Neural progenitor cell (in vitro differentiated cells): ENCODE measurements around the gene TTC39C. TPM values are rescaled to one million over a fixed set of nuclear protein-coding genes. Genes with fewer than 3 reads are reported as not detected.

Source experiments
- DNase-seq: peaks from one replicate; pipeline ENCODE4 v3.0.0-alpha.2; 2016; ENCODE audit warnings: low spot score
- H2AFZ ChIP-seq: fragments of 200-600 bp; sonication (generic); replicated peaks from 2 replicates; pipeline ENCODE4 v1.6.1; 2016; ENCODE audit warnings: antibody characterized with exemption
- H3F3A ChIP-seq: fragments of 200-600 bp; sonication (generic); 2 replicates; pipeline ENCODE4 v1.6.1; 2016; ENCODE audit warnings: antibody characterized with exemption, low read depth
- H3K27ac ChIP-seq: fragments of 200-600 bp; sonication (generic); 2 replicates; pipeline ENCODE4 v1.5.1; 2016; ENCODE audit warnings: mild to moderate bottlenecking
- H3K27me3 ChIP-seq: fragments of 200-600 bp; sonication (generic); 2 replicates; pipeline ENCODE4 v1.6.1; 2016; ENCODE audit warnings: mild to moderate bottlenecking, moderate library complexity
- H3K36me3 ChIP-seq: fragments of 200-600 bp; sonication (generic); 2 replicates; pipeline ENCODE4 v1.5.1; 2016
- H3K4me1 ChIP-seq: fragments of 200-600 bp; sonication (generic); 2 replicates; pipeline ENCODE4 v1.6.1; 2016; ENCODE audit warnings: mixed run types
- H3K4me2 ChIP-seq: fragments of 200-600 bp; sonication (generic); 2 replicates; pipeline ENCODE4 v1.6.1; 2016
- H3K4me3 ChIP-seq: fragments of 200-600 bp; sonication (generic); 2 replicates; pipeline ENCODE4 v1.5.1; 2016
- H3K79me2 ChIP-seq: fragments of 200-600 bp; sonication (generic); 2 replicates; pipeline ENCODE4 v1.6.1; 2016; ENCODE audit warnings: low read depth
- H3K9ac ChIP-seq: fragments of 200-600 bp; sonication (generic); 2 replicates; pipeline ENCODE4 v1.6.1; 2016
- H3K9me3 ChIP-seq: fragments of 200-600 bp; sonication (generic); 2 replicates; pipeline ENCODE4 v1.5.1; 2016; ENCODE audit warnings: low read depth
- H4K20me1 ChIP-seq: fragments of 200-600 bp; sonication (generic); 2 replicates; pipeline ENCODE4 v1.6.1; 2016; ENCODE audit warnings: low read depth
- H3K27ac Mint-ChIP-seq: 3 replicates; pipeline ENCODE4 v1.8.0; 2021; ENCODE audit warnings: mixed read lengths
- H3K27me3 Mint-ChIP-seq: 2 replicates; pipeline ENCODE4 v1.8.0; 2022; ENCODE audit warnings: low read depth, mild to moderate bottlenecking, inconsistent platforms, moderate library complexity, mixed read lengths; ENCODE audit not compliant: insufficient read depth
- H3K36me3 Mint-ChIP-seq: 3 replicates; pipeline ENCODE4 v1.8.0; 2021; ENCODE audit warnings: mixed read lengths
- H3K4me1 Mint-ChIP-seq: 3 replicates; pipeline ENCODE4 v1.8.0; 2021; ENCODE audit warnings: mixed read lengths
- H3K4me3 Mint-ChIP-seq: 3 replicates; pipeline ENCODE4 v1.8.0; 2021; ENCODE audit warnings: mild to moderate bottlenecking, moderate library complexity, mixed read lengths
- H3K9me3 Mint-ChIP-seq: 3 replicates; pipeline ENCODE4 v1.8.0; 2020; ENCODE audit warnings: mixed read lengths
- EZH2 ChIP-seq: fragments of 200-600 bp; sonication (generic); IDR thresholded peaks from 2 replicates; pipeline ENCODE4 v1.6.1; 2017; ENCODE audit warnings: antibody characterized with exemption, mild to moderate bottlenecking, moderate library complexity
- EZH2phosphoT487 ChIP-seq: fragments of 200-600 bp; sonication (generic); IDR thresholded peaks from 2 replicates; pipeline ENCODE4 v1.6.1; 2017; ENCODE audit warnings: antibody characterized with exemption
- total RNA-seq: library from RNA; depleted of rRNA; stranded (reverse); fragments of >200 nt; gene quantifications from 2 replicates; pipeline ENCODE4 v1.2.3, GENCODE V29; 2015; ENCODE audit warnings: low replicate concordance
- TF ChIP-seq, protein P1 (sequence below): fragments of 200-600 bp; sonication (generic); IDR thresholded peaks from 2 replicates; pipeline ENCODE4 v1.5.1; 2017; ENCODE audit warnings: antibody characterized with exemption, mild to moderate bottlenecking

TTC39C gene
- total RNA-seq, 1 donor from 2014 or later = 27.6 TPM

DNA sequence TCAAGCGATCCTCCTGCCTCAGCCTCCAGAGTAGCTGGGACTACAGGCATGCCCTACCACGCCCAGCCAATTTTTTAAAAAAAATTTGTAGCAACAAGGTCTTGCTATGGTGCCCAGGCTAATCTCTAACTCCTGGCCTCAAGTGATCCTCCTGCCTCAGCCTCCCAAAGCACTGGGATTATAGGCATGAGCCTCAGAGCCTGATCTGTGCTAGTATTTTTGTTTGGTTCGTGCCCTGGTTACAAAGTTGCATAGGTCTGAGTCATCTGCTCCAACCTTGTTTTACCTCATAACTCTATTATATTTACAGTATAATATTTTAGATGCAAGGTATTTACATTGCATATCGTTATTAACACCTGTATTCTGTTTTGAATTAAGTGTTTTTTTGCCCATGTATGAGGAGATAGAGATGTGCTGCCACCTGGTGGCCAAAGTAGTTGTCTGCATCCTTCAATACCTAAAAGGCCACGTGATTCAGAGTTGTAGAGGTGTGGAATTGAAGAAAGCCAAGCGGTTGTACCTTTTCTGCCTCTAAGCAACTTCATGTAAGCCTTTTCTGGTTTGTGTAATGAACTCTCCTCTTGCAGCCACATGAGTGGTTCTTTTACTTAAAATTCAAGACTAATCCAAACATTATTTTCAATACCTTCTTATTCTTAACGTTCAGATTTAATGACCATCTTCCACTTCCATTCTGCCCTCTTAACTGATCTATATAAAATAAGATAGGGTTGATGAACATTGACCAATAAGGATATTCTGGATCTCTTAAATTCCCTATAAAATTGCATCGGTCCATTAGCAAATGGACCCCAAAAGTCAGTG is 104.4 kb downstream of the TTC39C start:
- Histone ChIP-seq H3K9ac (no peak overlapping the region), H3K27me3 (no peaks in the 10 kb centered on the region), H3K4me3 (no peak overlapping the region), H3K36me3 (no peaks in the 10 kb centered on the region), H3F3A (no peaks in the 10 kb centered on the region), H3K27ac (no peak overlapping the region), H3K4me1 (no peaks in the 10 kb centered on the region), H3K4me2 (no peak overlapping the region), H2AFZ (no peak overlapping the region), H3K79me2 (no peaks in the 10 kb centered on the region), H3K9me3 (no peaks in the 10 kb centered on the region), H4K20me1 (no peaks in the 10 kb centered on the region)
- no peak for TF ChIP-seq EZH2
- TF ChIP-seq, protein P1, sequence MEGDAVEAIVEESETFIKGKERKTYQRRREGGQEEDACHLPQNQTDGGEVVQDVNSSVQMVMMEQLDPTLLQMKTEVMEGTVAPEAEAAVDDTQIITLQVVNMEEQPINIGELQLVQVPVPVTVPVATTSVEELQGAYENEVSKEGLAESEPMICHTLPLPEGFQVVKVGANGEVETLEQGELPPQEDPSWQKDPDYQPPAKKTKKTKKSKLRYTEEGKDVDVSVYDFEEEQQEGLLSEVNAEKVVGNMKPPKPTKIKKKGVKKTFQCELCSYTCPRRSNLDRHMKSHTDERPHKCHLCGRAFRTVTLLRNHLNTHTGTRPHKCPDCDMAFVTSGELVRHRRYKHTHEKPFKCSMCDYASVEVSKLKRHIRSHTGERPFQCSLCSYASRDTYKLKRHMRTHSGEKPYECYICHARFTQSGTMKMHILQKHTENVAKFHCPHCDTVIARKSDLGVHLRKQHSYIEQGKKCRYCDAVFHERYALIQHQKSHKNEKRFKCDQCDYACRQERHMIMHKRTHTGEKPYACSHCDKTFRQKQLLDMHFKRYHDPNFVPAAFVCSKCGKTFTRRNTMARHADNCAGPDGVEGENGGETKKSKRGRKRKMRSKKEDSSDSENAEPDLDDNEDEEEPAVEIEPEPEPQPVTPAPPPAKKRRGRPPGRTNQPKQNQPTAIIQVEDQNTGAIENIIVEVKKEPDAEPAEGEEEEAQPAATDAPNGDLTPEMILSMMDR = peak; percentile 98
- TF ChIP-seq EZH2phosphoT487 = no peak
- Mint-ChIP-seq H3K27ac (no peak overlapping the region), H3K36me3 (peaks cover 10% of the 10 kb centered on the region), H3K4me3 (no peak overlapping the region), H3K9me3 (no peaks in the 10 kb centered on the region), H3K4me1 (peaks cover 6% of the 10 kb centered on the region), H3K27me3 (no peaks in the 10 kb centered on the region)
- peak; percentile 80 for DNase-seq

DNA sequence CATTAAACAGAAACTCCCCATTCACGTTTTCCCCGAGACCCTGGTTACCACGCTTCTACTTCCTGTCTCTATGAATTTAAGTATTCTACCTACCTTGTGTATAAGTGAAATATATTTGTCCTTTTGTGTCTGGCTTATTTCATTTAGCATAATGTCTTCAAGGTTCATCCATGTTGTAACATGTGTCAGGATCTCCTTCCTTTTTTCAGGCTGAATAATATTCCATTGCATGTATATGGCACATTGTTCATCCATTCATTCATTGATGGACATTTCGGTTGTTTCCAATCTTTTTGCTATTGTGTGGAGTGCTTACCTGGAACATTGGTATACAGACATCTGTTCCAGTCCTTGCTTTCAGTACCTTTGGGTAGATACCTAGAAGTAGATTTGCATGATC is 106.1 kb downstream of the TTC39C start:
- H3K27ac Mint-ChIP-seq = no peak overlapping the region
- H3K27me3 Mint-ChIP-seq = no peaks in the 10 kb centered on the region
- no peak for DNase-seq
- no peaks in the 10 kb centered on the region for H3K9me3 Mint-ChIP-seq
- no peaks in the 10 kb centered on the region for H3K9me3 ChIP-seq
- no peak overlapping the region for H3K9ac ChIP-seq
- no peaks in the 10 kb centered on the region for H3K79me2 ChIP-seq
- H3K36me3 ChIP-seq = no peaks in the 10 kb centered on the region
- peaks cover under 1% of the 10 kb centered on the region for H3K4me1 Mint-ChIP-seq
- no peak overlapping the region for H2AFZ ChIP-seq
- no peaks in the 10 kb centered on the region for H3K27me3 ChIP-seq
- H3K4me3 ChIP-seq = no peak overlapping the region
- H3K4me3 Mint-ChIP-seq = no peak overlapping the region
- no peaks in the 10 kb centered on the region for H3K4me1 ChIP-seq
- no peaks in the 10 kb centered on the region for H3F3A ChIP-seq
- no peak overlapping the region for H3K4me2 ChIP-seq
- TF ChIP-seq, protein P1 = no peak
- no peak for TF ChIP-seq EZH2phosphoT487
- TF ChIP-seq EZH2 = no peak
- no peaks in the 10 kb centered on the region for H4K20me1 ChIP-seq
- H3K36me3 Mint-ChIP-seq = peaks cover 10% of the 10 kb centered on the region
- H3K27ac ChIP-seq = no peak overlapping the region

DNA sequence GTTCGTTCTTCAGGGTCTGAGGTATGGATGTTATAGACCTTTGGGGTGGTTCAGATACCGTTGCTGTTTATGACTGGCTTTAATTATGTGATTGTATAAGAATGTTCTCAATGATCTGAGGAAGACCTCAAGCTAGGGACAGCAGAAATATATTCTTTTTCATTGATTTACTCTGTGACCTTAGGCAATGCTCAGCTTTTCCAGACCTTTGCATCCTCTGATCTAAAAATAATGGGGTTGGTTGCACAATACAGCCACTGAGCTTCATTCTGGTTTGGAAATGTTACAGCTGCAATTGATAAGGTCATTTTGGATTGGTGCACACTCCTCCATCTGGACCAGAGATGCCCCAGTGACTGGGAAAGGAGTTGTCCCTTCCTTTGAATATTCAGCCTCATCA is 107.1 kb downstream of the TTC39C start:
- H3K27ac ChIP-seq = no peak overlapping the region
- no peaks in the 10 kb centered on the region for H4K20me1 ChIP-seq
- no peaks in the 10 kb centered on the region for H3F3A ChIP-seq
- H3K4me2 ChIP-seq = no peak overlapping the region
- no peaks in the 10 kb centered on the region for H3K27me3 ChIP-seq
- no peak overlapping the region for H3K4me3 ChIP-seq
- H3K36me3 ChIP-seq = no peaks in the 10 kb centered on the region
- H3K36me3 Mint-ChIP-seq = peaks cover 10% of the 10 kb centered on the region
- H3K9me3 ChIP-seq = no peaks in the 10 kb centered on the region
- no peak overlapping the region for H3K9ac ChIP-seq
- H3K79me2 ChIP-seq = no peaks in the 10 kb centered on the region
- no peak for DNase-seq
- H3K4me1 ChIP-seq = no peaks in the 10 kb centered on the region
- H2AFZ ChIP-seq = no peak overlapping the region
- H3K9me3 Mint-ChIP-seq = no peaks in the 10 kb centered on the region
- no peak overlapping the region for H3K4me3 Mint-ChIP-seq
- H3K27me3 Mint-ChIP-seq = no peaks in the 10 kb centered on the region
- no peak for TF ChIP-seq EZH2phosphoT487
- no peak for TF ChIP-seq EZH2
- TF ChIP-seq, protein P1 = no peak
- H3K4me1 Mint-ChIP-seq = no peaks in the 10 kb centered on the region
- H3K27ac Mint-ChIP-seq = no peak overlapping the region
